ENCODE measurements around the gene SLC39A3. TPM values are rescaled to one million over a fixed set of nuclear protein-coding genes. Genes with fewer than 3 reads are reported as not detected.

Gene SLC39A3
- total and polyA plus RNA-seq, 10 of the 15 experiments (the other 5 are each of a cell fraction or from before 2014, with no cell fraction given) = 0.63 to 67.1 (median 51.2) TPM

- TF ChIP-seq CUX1 (IDR thresholded peaks at IDR 0.05; ENCODE audit: insufficient replicate concordance, low read depth, low read length) (no peak), POLR2AphosphoS2 (IDR thresholded peaks at IDR 0.05; ENCODE audit: low read depth, low read length) (no peak), RB1 (IDR thresholded peaks at IDR 0.05; ENCODE audit: borderline replicate concordance) (peak; percentile 81; the same call in 1 of the 2 replicates), NFIC (IDR thresholded peaks at IDR 0.05; ENCODE audit: low read depth, low read length) (no peak), SUZ12 (IDR thresholded peaks at IDR 0.05; ENCODE audit: unreplicated experiment) (no peak), CBX5 (IDR thresholded peaks at IDR 0.05; ENCODE audit: low read depth) (peak; percentile 91), STAT1 (conservative IDR thresholded peaks at IDR 0.05) (peak; percentile 82; the same call in 1 of the 2 replicates), MTA2 (IDR thresholded peaks at IDR 0.05; ENCODE audit: low read depth) (no peak), BCL3 (IDR thresholded peaks at IDR 0.05; ENCODE audit: borderline replicate concordance, insufficient read depth, low read depth, low read length, poor library complexity, severe bottlenecking) (no peak), RELB (IDR thresholded peaks at IDR 0.05; ENCODE audit: low read depth) (peak; percentile 81), POLR2AphosphoS5 (IDR thresholded peaks at IDR 0.05; ENCODE audit: low read length) (peak; percentile 41; the same call in 1 of the 2 replicates), RAD51 (IDR thresholded peaks at IDR 0.05) (no peak), E2F4 (IDR thresholded peaks at IDR 0.05; ENCODE audit: low read depth, low read length) (peak; percentile 41; the same call in 1 of the 2 replicates), RCOR1 (conservative IDR thresholded peaks at IDR 0.05; ENCODE audit: low read depth, low read length) (0 out of 2 replicates have a peak, but pooled peaks have one; percentile 40), CEBPB (IDR thresholded peaks at IDR 0.05; ENCODE audit: borderline replicate concordance in 1 of 2, low read depth in 2 of 2, low read length in 2 of 2) (0 out of 4 replicates have a peak, but pooled peaks of 1 of the 2 experiments have one; percentile 20), MYB (IDR thresholded peaks at IDR 0.05; ENCODE audit: borderline replicate concordance, low read depth, low read length) (no peak), EGR1 (IDR thresholded peaks at IDR 0.05; ENCODE audit: borderline replicate concordance in 1 of 2, low read depth in 2 of 2, low read length in 2 of 2) (peak in 1 of 2 experiments; percentile 39; a peak in 1 of 3 replicates), CREB1 (IDR thresholded peaks at IDR 0.05; ENCODE audit: low read depth) (peak; percentile 79)
Observed at GRCh38 chr19:2739602-2740313, at the start of gene SLC39A3 (continued).

Measured in GM12878 (cell line).